Measurements from ENCODE around the gene ZFYVE19. TPM values are rescaled to one million over a fixed set of nuclear protein-coding genes. Genes with fewer than 3 reads are reported as not detected.

Gene ZFYVE19, protein sequence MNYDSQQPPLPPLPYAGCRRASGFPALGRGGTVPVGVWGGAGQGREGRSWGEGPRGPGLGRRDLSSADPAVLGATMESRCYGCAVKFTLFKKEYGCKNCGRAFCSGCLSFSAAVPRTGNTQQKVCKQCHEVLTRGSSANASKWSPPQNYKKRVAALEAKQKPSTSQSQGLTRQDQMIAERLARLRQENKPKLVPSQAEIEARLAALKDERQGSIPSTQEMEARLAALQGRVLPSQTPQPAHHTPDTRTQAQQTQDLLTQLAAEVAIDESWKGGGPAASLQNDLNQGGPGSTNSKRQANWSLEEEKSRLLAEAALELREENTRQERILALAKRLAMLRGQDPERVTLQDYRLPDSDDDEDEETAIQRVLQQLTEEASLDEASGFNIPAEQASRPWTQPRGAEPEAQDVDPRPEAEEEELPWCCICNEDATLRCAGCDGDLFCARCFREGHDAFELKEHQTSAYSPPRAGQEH
- 26.7 TPM for total RNA-seq
- long read RNA-seq, transcript ZFYVE19-203 (11 exons, 2,775 nt), result major isoform, 16 of 49 reads
- long read RNA-seq, partial matches to known transcripts, result 16 of 49 reads
- long read RNA-seq, other reads (novel, unspliced or antisense), result 11 of 49 reads

DNA sequence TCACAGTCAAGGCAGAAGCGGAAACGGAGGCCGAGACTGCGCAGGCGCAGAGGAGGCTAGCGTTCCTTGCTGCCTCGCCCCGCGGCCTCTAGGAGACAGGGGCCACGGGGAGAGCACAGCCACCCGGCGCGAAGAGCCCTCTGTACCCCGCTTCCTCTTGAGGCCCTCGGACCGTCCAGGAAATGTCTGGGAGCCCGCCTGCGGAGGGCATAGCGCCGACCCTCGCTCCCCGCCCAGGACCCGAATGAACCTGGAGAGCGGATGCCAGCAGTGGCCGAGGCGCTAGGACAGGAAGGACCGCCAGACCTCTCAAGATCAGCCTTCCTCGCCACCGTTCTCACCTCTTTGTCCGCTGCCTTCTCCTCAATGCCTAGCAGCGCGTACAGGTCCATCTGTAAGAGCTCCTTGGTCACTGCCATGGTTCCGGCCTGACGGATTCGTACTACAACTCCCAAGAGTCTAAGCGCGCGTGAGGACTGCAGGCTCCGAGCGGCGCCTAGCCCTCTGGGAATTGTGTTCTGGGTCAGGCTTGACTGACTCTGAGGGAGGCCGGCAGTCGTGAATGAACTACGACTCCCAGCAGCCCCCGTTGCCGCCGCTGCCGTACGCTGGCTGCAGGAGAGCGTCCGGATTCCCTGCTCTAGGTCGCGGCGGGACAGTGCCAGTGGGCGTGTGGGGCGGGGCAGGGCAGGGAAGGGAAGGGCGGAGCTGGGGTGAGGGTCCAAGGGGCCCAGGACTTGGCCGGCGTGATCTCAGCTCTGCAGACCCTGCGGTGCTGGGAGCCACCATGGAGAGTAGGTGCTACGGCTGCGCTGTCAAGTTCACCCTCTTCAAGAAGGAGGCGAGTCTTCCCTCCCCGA is at the start of gene ZFYVE19, which contains the start of gene DNAJC17:
Gene ZFYVE19, plus strand, starts transcription at position 62 of the 860 bp plus-strand sequence. Its CDS starts 501 bp downstream, at position 563.
Gene DNAJC17, minus strand, starts transcription at position 446 of the 860 bp plus-strand sequence. Its CDS starts 27 bp downstream, at position 419.
- peak within 1 kb of the TSS; percentile 91 for H3K27ac ChIP-seq
- H3K36me3 ChIP-seq, result peaks cover 16% of the 10 kb centered on the region
- intact Hi-C loops (cut with DNase I), result no loop called here
- peak within 1 kb of the TSS; percentile 69 for H3K4me3 ChIP-seq
- peaks cover 22% of the 10 kb centered on the region for H3K4me1 ChIP-seq
- TF ChIP-seq CTCF (IDR thresholded peaks at IDR 0.05), result no peak
- no peaks in the 10 kb centered on the region for H3K9me3 ChIP-seq
- DNase-seq, result peak; percentile 97
- H3K27me3 ChIP-seq, result no peaks in the 10 kb centered on the region
- peak; percentile 98 for ATAC-seq

- Histone ChIP-seq H3K9me3 (no peaks in the 10 kb centered on the region), H3K27me3 (no peaks in the 10 kb centered on the region), H3K36me3 (no peaks in the 10 kb centered on the region), H3K27ac (no peak overlapping the region), H3K4me3 (no peak overlapping the region), H3K4me1 (peaks cover 19% of the 10 kb centered on the region)
- intact Hi-C loops (cut with DNase I), result no loop called here
- no peak for ATAC-seq
- TF ChIP-seq CTCF (IDR thresholded peaks at IDR 0.05), result no peak
- DNase-seq, result no peak
These were observed 46.9 kb upstream of the ZFYVE19 start for GRCh38 chr15:40759961-40760360.

DNA sequence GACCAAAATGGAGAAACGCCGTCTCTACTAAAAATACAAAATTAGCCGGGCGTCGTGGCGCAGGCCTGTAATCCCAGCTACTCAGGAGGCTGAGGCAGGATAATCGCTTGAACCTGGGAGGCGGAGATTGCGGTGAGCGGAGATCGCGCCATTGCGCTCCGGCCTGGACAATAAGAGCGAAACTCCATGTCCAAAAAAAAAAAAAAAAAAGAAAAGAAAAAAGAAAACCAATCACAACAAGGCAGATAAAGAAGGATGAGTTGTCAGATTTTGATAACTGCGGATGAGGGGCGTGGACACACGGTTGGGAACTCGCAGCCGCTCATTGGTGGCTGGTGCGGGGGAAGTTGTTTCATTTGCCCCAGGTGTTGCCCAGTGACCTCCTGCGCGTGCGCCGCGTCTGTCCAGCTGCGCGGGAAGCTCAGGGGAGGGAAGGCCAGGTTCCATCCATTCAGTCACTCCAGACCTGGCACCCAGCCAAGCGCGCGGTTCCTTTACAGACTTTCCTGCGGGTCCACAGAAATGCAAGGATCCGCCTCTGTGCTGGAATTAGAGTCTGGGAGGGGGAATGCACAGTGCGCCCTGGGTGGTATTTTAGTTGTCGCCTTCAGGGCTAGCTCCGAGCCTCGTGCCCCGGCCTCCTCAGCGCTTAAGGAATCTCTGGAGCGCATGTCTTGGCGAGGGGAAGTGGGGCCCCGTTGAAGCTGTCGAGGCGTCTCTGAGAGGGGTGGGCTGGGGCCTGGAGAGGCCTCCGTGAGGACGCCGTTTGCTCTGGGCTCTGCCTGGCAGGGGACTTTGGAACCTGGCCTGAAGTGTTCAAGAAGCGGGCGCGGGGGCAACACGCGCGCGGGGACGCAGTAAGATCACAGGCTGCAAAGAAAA is 43.7 kb upstream of the ZFYVE19 start:
- peak; percentile 90 for DNase-seq
- TF ChIP-seq CTCF (IDR thresholded peaks at IDR 0.05), result no peak
- no peaks in the 10 kb centered on the region for H3K27me3 ChIP-seq
- H3K36me3 ChIP-seq, result peaks cover 11% of the 10 kb centered on the region
- no peaks in the 10 kb centered on the region for H3K9me3 ChIP-seq
- peaks cover 31% of the 10 kb centered on the region for H3K4me1 ChIP-seq
- peak; percentile 30 for ATAC-seq
- intact Hi-C loops (cut with DNase I), result no loop called here
- H3K27ac ChIP-seq, result peak overlapping the region; percentile 85
- H3K4me3 ChIP-seq, result peak overlapping the region; percentile 69

DNA sequence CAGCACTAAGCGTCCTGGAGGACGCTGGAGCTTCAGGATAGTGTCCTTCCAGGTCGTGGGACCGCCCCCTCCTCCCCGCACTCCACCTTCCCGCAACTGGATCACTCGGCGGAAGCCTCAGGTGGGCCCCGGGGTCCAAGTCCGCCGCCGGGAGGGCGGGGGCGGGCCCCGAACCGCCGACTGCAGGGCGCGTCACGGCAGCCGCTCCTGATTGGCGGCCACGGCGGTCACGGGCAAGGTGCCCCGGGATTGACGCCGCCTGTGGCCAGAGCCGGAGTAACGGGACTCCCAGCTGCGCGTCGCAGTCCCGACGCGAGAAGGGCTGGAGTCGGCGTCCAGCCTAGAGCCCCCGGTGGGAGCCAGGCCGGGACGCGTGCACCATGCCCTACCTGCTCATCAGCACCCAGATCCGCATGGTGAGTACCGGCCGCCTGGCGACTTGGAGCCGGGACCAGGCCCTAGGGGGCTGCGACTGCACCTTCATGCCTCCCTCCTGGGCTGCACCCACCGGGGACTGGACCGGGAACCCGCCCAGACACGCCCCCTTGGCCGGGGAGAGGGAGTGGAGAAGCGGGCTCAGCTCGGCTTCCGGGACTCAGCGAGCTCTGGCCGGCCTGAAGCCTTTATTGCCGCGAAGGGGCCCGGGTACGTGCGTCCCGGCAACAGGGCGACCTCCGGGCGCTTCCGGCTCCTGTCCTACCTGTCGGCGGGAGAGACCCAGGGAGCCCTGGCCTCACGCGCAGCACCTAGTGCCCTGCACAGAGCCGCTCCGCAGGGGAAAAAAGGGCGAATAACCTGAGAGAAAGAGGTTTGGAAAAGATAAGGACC is 42.9 kb upstream of the ZFYVE19 start, which contains the start of gene GCHFR:
Gene GCHFR, plus strand, starts transcription at position 268 of the 828 bp plus-strand sequence. Its CDS starts 113 bp downstream, at position 381.
- TF ChIP-seq CTCF (IDR thresholded peaks at IDR 0.05), result peak; percentile 49
- peak within 1 kb of the TSS; percentile 69 for H3K4me3 ChIP-seq
- peak; percentile 87 for ATAC-seq
- H3K27me3 ChIP-seq, result no peaks in the 10 kb centered on the region
- DNase-seq, result peak; percentile 94
- peaks cover 13% of the 10 kb centered on the region for H3K36me3 ChIP-seq
- intact Hi-C loops (cut with DNase I), result no loop called here
- H3K9me3 ChIP-seq, result no peaks in the 10 kb centered on the region
- H3K4me1 ChIP-seq, result peaks cover 40% of the 10 kb centered on the region
- peak within 1 kb of the TSS; percentile 85 for H3K27ac ChIP-seq

Measured in upper lobe of right lung (tissue), 1 donor.